Astrocyte of the spinal cord (primary cell): Measurements from ENCODE around the gene GLRX3.

Experiments used
- DNase-seq: peaks from one replicate; pipeline ENCODE4 v3.0.0; 2011; ENCODE audit warnings: low read depth, low spot score
- H3K4me3 ChIP-seq: 2 replicates; pipeline ENCODE4 v1.5.1; 2011; ENCODE audit warnings: low read depth, mild to moderate bottlenecking, low read length, moderate library complexity
- in situ Hi-C: cut with HindIII; loops from 2 replicates; pipeline ENCODE4 v1.10.0; 2017; ENCODE audit warnings: low sequenced_read_pairs
- TF ChIP-seq, protein P1 (sequence below): IDR thresholded peaks from 2 replicates; pipeline ENCODE4 v1.5.1; 2012; ENCODE audit warnings: low read depth, mild to moderate bottlenecking, low read length, inconsistent platforms

The GLRX3 gene

DNA sequence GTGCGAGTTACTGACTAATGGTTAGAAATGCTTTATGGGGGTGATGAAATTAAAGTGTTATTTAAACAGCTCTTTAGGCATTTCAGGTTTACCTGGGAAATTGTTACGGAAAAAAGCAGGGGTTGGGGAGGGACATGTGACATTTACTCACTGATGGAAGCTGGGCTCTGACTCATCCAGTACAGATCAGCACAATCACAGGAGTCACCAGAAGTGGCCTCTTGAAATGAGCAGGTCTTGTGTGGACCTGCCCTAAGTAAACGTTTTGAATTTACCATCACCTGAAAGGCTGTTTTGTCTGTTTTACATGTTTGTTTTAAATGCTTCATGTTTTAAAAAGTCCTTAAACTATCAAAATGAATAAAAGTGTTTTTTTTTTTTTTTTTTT lies 2.3 kb downstream of the GLRX3 start:
- TF ChIP-seq, protein P1, sequence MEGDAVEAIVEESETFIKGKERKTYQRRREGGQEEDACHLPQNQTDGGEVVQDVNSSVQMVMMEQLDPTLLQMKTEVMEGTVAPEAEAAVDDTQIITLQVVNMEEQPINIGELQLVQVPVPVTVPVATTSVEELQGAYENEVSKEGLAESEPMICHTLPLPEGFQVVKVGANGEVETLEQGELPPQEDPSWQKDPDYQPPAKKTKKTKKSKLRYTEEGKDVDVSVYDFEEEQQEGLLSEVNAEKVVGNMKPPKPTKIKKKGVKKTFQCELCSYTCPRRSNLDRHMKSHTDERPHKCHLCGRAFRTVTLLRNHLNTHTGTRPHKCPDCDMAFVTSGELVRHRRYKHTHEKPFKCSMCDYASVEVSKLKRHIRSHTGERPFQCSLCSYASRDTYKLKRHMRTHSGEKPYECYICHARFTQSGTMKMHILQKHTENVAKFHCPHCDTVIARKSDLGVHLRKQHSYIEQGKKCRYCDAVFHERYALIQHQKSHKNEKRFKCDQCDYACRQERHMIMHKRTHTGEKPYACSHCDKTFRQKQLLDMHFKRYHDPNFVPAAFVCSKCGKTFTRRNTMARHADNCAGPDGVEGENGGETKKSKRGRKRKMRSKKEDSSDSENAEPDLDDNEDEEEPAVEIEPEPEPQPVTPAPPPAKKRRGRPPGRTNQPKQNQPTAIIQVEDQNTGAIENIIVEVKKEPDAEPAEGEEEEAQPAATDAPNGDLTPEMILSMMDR, result no peak
- in situ Hi-C loops, result no loop called here
- peak; percentile 38 for DNase-seq
- H3K4me3 ChIP-seq, result no peak overlapping the region

- no peak overlapping the region for H3K4me3 ChIP-seq
- no peak for DNase-seq
- in situ Hi-C loops, result no loop called here
- TF ChIP-seq, protein P1, result no peak
These were observed 4.2 kb downstream of the GLRX3 start for GRCh38 chr10:130140425-130140824.

DNA sequence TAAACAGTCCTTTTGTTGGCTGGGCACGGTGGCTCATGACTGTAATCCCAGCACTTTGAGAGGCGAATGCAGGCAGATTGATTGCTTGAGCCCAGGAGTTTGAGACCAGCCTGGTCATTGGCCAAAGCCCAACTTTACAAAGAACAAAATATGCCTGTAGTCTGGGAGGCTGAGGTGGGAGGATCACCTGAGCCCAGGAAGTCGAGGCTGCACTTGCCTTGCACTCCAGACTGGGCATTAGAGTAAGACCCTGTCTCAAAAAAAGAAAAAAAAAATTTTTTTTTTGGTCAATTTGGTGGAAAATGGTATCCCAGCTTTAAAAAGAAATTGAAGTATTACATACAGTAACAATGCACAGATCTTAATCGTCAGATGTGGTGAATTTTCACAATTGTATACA lies 4.8 kb downstream of the GLRX3 start:
- no peak overlapping the region for H3K4me3 ChIP-seq
- TF ChIP-seq, protein P1, result no peak
- in situ Hi-C loops, result no loop called here
- DNase-seq, result no peak

DNA sequence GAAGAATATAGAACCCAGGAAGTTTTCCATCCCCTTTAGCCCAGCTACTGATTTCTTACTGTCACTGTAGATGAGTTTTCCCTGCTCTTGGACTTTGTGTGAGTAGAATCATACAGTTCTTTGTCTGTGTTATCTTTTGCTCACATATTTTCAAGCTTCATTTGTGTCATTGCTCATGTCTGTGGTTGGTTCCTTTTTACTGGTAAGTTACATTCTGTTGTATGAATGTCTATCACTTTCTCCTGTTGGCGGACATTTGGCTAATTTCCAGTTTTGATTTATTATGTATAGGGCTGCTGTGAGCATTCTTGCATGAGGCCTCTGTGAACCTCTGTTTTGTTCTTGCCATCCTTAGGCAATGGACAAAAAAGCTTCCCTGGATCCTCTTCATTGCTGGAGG lies 5.3 kb downstream of the GLRX3 start:
- H3K4me3 ChIP-seq, result no peak overlapping the region

DNA sequence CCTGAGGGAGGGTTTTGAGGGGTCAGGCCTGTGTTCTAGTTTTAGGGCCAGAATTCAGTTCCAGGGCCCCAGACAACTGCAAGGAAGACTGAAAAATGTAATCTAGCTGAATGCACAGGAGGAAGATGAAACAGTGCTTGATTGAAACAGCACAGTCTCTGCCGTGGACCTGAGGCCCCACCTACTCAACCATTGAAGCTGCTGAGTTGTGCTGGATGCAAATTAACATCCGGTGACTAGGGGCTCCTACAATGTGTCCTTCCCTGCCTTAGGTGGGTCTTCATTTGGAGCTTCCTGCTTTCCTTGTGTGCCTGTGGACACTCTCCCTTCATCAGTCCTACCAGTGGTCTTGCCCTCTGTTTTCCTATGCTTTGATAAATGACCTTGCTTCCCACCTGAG lies 5.7 kb downstream of the GLRX3 start:
- no peak for DNase-seq
- in situ Hi-C loops, result no loop called here
- H3K4me3 ChIP-seq, result no peak overlapping the region
- TF ChIP-seq, protein P1, result no peak

More for the DNA sequence above, 5.3 kb downstream of the GLRX3 start:
- TF ChIP-seq, protein P1, result no peak
- no peak for DNase-seq
- in situ Hi-C loops, result no loop called here

- no peak overlapping the region for H3K4me3 ChIP-seq
- DNase-seq, result no peak
- in situ Hi-C loops, result no loop called here
- TF ChIP-seq, protein P1, result no peak
These were observed 9.9 kb downstream of the GLRX3 start for GRCh38 chr10:130146042-130146441.
